Body of pancreas (tissue), 4 donors: ENCODE measurements around the gene C4orf50. TPM values are rescaled to one million over a fixed set of nuclear protein-coding genes. Genes with fewer than 3 reads are reported as not detected.
A peak's percentile ranks its signal among the peaks of the same experiment; 100 is the strongest.

ENCODE experiments used
- ATAC-seq: fragments of 150-250 bp; one replicate; pipeline ENCODE4 v1.9.1; 2016
- DNase-seq, 4 donors: peaks; one replicate each; pipeline ENCODE4 v3.0.0-alpha.2; 2019
- H3K27ac ChIP-seq, 4 donors: fragments of 200-600 bp; sonication (generic); 1 replicate in 3 of 4; 2 replicates in 1 of 4; pipeline versions ENCODE4 v1.5.1 to v1.6.1; 2016 to 2019; ENCODE audit warnings: mild to moderate bottlenecking in 1 of 4, mixed read lengths in 1 of 4, moderate library complexity in 1 of 4
- H3K27me3 ChIP-seq, 2 donors: fragments of 200-600 bp; sonication (generic); one replicate each; pipeline ENCODE4 v1.6.0; 2016; ENCODE audit warnings: mild to moderate bottlenecking in 1 of 2
- H3K36me3 ChIP-seq, 2 donors: fragments of 200-600 bp; sonication (generic); replicated peaks in 1 of 2; 2 replicates each; pipeline ENCODE4 v1.5.1; 2016; ENCODE audit warnings: low read depth in 2 of 2; ENCODE audit not compliant: insufficient read depth in 1 of 2
- H3K4me1 ChIP-seq: fragments of 200-600 bp; sonication (generic); one replicate; pipeline ENCODE4 v1.6.0; 2016
- H3K4me3 ChIP-seq, 2 donors: fragments of 200-600 bp; sonication (generic); 1 replicate in 1 of 2; 2 replicates in 1 of 2; pipeline ENCODE4 v1.5.1; 2016 to 2019
- H3K9me3 ChIP-seq, 3 donors: fragments of 200-600 bp; sonication (generic); 1 replicate in 2 of 3; 2 replicates in 1 of 3; pipeline ENCODE4 v1.5.1; 2016
- CTCF ChIP-seq, 7 experiments: fragments of 450-650 bp in 4 of 7; fragments of 200-600 bp in 3 of 7; sonication (generic) in 3 of 7; IDR thresholded peaks; one replicate each; pipeline ENCODE4 v1.5.1; 2016 to 2019; ENCODE audit warnings: antibody characterized with exemption in 7 of 7
- POLR2A ChIP-seq, 3 donors: fragments of 450-650 bp; IDR thresholded peaks; one replicate each; pipeline ENCODE4 v1.6.1; 2016; ENCODE audit warnings: antibody characterized with exemption in 3 of 3, mild to moderate bottlenecking in 2 of 3
- WGBS, 2 donors: methylation state at CpG; one replicate each; pipeline ENCODE4 v1.1.5; 2017; 5-methylcytosine and 5-hydroxymethylcytosine counted together
- intact Hi-C: fragments of 100-400 bp; cut with DNase I; formaldehyde crosslinking; loops from one replicate; pipeline ENCODE4 v1.15.1; 2023
- total RNA-seq, 2 donors: library from RNA; depleted of rRNA; stranded (reverse); fragments of >200 nt; gene quantifications; one replicate each; pipeline ENCODE4 v1.1.0, GENCODE V29; 2016

C4orf50 gene
- total RNA-seq, 2 donors from 2014 or later = 0.26 TPM; not detected in 1

DNA sequence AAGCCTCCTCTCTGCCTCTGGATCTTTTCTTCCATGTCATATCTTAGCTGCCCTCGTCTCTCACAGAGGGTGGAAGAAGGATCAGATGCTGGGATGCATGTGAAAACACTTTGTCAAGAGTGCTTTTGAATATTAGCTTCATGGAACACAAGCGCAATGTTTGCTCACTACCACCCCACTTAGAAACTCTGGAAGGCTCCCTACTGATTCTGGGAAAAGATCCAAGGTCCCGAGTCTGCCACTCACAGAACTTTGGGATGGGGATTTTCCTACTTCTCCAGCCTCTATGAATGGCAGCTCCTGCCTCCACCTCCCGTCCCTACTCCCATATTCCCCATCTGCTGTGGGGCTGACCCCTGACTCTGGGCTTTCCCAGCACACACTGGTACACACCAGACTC lies 85.1 kb downstream of the C4orf50 start:
- ATAC-seq (no peak), DNase-seq (no peak)
- Histone ChIP-seq H3K36me3 (no peaks in the 10 kb centered on the region), H3K9me3 (no peaks in the 10 kb centered on the region), H3K27me3 (no peaks in the 10 kb centered on the region), H3K27ac (no peak overlapping the region), H3K4me1 (no peaks in the 10 kb centered on the region), H3K4me3 (no peak overlapping the region)
- TF ChIP-seq POLR2A (IDR thresholded peaks at IDR 0.05) (no peak), CTCF (IDR thresholded peaks at IDR 0.05) (no peak)
- intact Hi-C loops = no loop called here
- WGBS, 2 donors = 35 to 36% methylated on average over 4 of the region's 4 CpGs

DNA sequence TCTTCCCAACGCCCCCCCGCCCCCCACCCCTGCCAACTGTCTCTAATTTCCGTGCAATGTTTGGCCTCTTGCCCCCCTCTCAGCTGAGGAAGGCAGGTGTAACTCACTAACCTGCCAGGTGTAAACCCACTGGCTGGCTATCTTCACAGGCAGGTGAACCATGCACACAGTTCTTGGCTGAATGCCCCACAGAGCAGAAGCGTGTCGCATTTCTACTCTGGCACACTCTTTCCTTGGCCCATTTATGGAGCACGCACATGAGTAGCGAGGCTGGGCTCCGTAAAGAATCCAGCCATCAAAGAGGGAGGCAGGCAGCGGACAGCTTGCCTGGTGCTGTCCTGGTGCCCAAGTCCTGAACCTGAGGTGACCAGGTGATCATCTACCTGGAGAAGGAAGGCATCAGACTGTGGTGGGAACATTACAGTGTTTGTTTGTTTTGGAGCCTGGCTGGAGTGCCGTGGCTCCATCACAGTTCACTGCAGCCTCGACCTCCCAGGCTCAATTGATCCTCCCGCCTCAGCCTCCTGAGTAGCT lies 86.1 kb downstream of the C4orf50 start:
- Histone ChIP-seq H3K4me3 (no peak overlapping the region), H3K27me3 (no peaks in the 10 kb centered on the region), H3K4me1 (no peaks in the 10 kb centered on the region), H3K9me3 (no peaks in the 10 kb centered on the region), H3K27ac (no peak overlapping the region), H3K36me3 (no peaks in the 10 kb centered on the region)
- intact Hi-C loops = no loop called here
- TF ChIP-seq POLR2A (IDR thresholded peaks at IDR 0.05) = no peak
- no peak for TF ChIP-seq CTCF (IDR thresholded peaks at IDR 0.05)
- WGBS, 2 donors = 30 to 32% methylated on average over 11 to 12 of the region's 12 CpGs
- ATAC-seq (no peak), DNase-seq (peak in 1 of 4 donors; percentile 20)

DNA sequence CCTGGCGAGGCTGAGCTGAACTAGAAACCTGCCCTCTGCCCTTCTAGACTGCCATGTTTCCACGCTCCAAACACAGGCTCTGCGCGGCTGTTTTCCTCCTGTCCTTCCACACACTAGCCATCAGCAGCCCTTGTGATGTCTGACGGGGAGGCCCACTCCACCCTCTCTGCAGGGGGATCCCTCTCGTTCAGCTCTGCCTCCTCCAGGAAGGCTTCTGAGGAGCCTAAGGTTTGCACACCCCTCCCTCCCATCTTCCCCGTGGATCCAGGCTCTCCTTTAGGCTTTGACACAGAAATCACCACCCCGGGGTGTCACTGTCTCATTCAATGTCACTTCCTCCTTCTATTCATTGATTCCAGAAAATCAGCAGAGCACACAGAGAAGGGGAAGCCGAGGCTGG lies 86.7 kb downstream of the C4orf50 start:
- intact Hi-C loops = no loop called here
- DNase-seq = no peak
- no peak overlapping the region for H3K27ac ChIP-seq
- H3K27me3 ChIP-seq = no peaks in the 10 kb centered on the region
- no peak overlapping the region for H3K4me3 ChIP-seq
- no peaks in the 10 kb centered on the region for H3K9me3 ChIP-seq
- no peaks in the 10 kb centered on the region for H3K36me3 ChIP-seq
- no peak for ATAC-seq
- 28 to 40% methylated on average over 9 of the region's 9 CpGs for WGBS, 2 donors
- no peaks in the 10 kb centered on the region for H3K4me1 ChIP-seq
- no peak for TF ChIP-seq CTCF (IDR thresholded peaks at IDR 0.05)
- no peak for TF ChIP-seq POLR2A (IDR thresholded peaks at IDR 0.05)

GRCh38 chr4:5930876-5931275 lies 87.4 kb downstream of the C4orf50 start:
- TF ChIP-seq POLR2A (IDR thresholded peaks at IDR 0.05) (no peak), CTCF (IDR thresholded peaks at IDR 0.05) (no peak)
- H3K36me3 ChIP-seq = no peaks in the 10 kb centered on the region
- H3K4me1 ChIP-seq = no peaks in the 10 kb centered on the region
- DNase-seq (no peak), ATAC-seq (no peak)
- H3K27ac ChIP-seq = no peak overlapping the region
- no peak overlapping the region for H3K4me3 ChIP-seq
- H3K27me3 ChIP-seq = no peaks in the 10 kb centered on the region
- H3K9me3 ChIP-seq = no peaks in the 10 kb centered on the region
- WGBS, 2 donors = 17 to 38% methylated on average over 7 of the region's 7 CpGs
- intact Hi-C loops = no loop called here

GRCh38 chr4:5930456-5930855 lies 87.8 kb downstream of the C4orf50 start:
- H3K4me1 ChIP-seq = no peaks in the 10 kb centered on the region
- DNase-seq = no peak
- H3K9me3 ChIP-seq = no peaks in the 10 kb centered on the region
- no peaks in the 10 kb centered on the region for H3K36me3 ChIP-seq
- no peak overlapping the region for H3K4me3 ChIP-seq
- no peak for ATAC-seq
- H3K27me3 ChIP-seq = no peaks in the 10 kb centered on the region
- TF ChIP-seq CTCF (IDR thresholded peaks at IDR 0.05) (no peak), POLR2A (IDR thresholded peaks at IDR 0.05) (no peak)
- intact Hi-C loops = no loop called here
- H3K27ac ChIP-seq = no peak overlapping the region
- WGBS, 2 donors = 64 to 70% methylated on average over 3 to 8 of the region's 8 CpGs
